UCSD-AML1 (cell line): ENCODE results near the gene TRPC6.
"Not testable (repeated sequence)": the region's sequence is repeated elsewhere in the genome, so short reads cannot be mapped to it uniquely, and the experiment has no call there.

ENCODE experiments used
- DNase-seq: peaks from one replicate; lab custom pipeline; 2025; ENCODE audit not compliant: unreplicated experiment; lab: John Stamatoyannopoulos, UW

Gene TRPC6

DNA sequence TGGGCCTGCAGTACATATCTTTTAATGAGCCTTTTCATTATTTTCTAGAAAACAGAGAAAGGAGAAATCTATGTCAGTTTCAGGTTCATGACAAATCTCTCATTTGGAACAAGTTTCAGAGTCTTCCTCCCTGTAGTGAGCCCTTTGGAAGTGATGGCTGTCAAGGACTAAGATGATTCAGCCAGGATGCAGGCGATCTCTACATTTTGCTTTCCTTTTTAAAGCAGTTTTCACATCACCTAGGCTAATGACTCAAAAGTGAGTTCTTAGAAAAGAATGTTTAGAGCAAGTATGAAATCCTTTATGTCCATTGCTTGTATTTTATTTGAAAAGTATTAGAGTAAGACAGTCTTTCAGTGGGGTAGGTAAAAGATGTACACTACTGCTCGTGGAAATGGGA is 130.1 kb downstream of the TRPC6 start:
- DNase-seq, result no peak

DNA sequence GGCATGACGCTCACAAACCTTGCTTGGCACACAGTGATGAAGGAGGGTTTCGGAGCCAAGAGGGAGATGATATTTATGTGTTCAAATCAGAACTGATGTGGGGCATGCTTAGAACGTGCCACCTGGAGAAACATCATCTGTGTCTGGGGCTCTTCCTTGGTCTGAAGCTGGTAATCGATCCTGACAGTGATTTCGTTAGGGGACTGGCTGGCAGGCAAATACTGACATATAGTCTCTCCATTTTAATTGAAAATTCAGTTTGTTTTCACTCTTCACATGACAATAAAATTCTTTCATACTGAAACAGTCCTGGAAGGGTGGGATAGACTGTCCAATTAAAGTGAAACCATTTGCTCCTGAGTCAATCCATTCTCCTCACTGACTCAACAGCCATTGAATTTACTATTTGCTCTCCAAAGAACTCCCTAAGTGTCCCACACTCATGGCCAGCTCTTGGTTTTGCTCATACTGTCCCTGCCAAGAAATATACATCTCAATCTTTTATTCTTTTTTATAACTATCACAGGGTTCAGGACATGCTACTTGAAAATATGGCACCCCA is 134.8 kb downstream of the TRPC6 start:
- DNase-seq, result no peak

DNA sequence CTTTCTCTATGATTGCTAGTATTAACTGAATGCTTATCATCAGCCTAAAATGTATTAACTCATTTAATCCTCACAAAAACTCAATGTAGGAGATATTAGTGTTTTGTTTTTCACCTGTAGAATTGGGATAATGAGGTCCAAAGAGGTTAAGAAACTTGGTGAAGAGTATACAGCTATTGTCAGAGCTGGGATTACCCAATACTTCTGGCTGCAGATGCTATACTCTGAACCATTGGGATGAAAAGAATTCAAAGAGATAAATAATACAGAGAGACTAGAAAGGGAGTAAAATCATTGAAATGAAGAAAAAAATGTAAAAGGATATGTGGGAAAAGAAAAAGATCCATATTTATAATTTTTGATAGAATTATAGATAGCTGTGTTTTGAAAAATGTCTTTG is 137.1 kb downstream of the TRPC6 start:
- no peak for DNase-seq

DNA sequence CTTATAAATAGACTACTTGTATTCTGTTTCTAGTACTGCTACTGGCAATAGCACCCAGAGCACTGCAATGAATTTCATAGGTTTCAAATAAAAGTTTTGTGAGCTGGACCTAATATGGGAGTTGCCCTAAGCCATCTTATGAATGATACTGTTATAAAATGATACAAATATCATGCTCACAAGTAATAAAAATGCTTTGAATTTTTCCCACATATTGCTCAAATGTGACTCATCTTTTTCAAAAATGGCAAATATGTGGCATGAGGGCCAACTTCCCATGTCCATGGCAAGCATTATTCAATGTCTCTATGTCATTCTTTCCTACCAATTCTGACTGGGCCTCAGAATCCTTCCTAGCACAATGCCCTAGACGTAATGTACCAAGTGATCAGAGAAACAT is 137.6 kb downstream of the TRPC6 start:
- DNase-seq, result no peak

DNA sequence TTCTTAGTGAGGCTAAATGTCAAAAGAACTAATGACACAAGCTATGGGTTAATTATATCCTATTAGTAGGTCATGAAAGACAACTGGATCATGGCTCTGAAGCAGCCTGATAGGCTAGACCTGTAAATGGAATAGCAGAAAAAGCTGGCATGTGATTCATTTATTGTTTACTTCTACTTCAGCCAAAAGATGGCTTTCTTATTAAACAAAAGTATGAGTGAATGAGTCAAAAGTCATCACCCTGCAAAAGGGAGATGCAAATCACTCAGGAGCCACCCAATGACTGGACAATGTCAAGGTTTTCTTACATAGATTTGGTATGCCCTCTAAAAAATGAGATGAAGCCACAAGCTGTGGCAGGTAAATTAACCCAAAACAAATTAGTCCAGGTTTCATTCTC is 138.0 kb downstream of the TRPC6 start:
- DNase-seq, result no peak

DNA sequence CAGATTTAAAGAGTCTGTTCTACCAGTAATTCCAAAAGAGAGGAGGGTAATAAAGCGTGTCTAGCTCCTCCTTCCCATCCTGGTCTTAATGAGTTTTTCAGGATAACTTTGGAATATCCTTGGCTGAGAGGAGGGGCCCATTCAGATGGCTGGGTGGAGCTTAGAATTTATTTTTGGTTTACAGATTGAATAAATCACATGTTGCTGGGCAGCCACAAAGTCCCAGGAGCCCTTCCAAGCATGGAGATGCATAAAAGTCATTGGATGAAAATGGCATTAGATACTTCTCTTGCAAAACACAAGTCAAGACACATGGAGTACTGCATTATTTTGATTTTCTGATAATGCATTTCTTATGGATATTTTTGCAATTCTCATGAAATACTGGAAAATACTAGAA is 139.0 kb downstream of the TRPC6 start:
- DNase-seq, result no peak

DNA sequence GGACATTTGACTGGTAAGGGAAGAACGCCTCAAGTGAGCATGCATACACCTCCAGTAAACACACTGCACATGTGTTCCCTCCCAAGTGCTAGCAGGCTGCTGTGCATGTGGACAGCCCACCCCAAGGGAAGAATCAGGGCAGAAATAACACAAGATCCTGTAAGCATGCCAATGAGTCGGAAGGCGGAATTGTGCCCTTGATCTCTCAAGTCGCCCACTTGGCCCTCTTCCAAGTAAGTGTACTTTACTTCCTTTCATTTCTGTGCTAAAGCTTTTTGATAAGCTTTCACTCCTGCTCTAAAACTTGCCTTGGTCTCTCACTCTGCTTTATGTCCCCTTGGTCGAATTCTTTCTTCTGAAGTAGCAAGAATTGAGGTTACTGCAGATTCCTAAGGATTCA is 139.6 kb downstream of the TRPC6 start:
- no peak for DNase-seq

DNA sequence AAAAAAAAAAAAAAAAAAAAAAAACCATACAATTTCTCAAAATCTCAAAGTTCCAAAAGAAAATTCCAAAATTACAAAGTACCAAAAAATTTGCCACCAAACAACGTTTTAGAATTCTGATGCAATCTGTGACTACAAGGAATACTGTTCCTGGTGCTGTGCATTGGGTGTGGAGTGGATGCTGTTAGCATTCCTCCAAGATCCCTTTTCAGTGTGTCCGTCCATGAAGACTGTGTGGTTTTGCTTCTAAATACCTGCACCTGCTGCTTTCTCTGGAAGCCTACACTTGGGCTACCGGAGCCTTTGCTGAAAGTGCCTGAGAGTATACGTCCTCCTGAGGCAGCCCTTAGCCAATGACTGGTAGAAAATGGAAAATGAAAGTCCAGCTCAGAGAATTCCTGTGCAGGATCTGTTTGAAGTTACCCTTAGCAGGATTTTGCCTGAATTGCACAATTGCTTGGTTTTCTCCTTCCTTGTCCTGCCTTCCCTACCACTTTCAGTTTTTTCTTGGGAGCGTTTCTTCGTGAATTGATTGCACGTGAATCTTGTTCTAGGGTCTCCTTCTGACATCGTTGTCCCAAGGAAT is 140.8 kb downstream of the TRPC6 start:
- no peak for DNase-seq

DNA sequence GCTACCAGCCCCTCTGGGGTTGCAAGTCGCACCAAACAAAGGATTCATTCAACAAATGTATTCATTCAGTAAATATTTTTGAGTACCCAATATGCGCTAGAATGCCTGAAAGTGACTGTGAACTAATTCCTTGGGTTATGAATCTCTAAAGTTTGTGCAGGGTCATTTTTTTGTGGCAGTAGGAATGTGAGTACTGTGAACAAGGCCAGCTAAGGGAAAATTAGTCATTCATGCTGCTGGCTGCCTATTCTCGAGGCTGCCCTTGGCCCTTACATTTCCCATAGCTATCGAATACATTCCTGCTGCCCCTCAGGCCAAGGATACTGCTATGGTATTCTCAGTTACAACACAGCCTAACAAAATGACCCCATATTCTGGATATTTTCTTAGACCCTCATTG is 141.6 kb downstream of the TRPC6 start:
- DNase-seq, result no peak

DNA sequence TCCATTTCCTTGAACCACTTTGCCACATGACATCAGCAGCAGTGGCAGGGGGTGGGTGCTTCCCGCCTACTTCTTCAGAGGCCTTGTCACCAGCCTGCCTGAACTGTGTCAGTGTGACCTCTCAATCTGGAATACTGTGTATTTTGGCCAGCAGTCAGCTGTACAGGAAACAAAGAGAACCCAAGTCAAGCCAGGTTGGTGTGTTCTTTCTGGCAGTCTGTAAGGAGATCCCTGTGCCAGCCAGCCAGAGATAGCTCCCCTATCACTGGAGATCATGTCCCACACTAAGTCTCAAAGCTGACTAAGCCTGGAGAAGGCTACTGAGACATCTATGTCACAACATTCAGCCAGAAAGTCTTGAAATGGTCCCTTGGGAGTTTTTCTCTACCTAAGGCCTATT is 142.1 kb downstream of the TRPC6 start:
- no peak for DNase-seq

DNA sequence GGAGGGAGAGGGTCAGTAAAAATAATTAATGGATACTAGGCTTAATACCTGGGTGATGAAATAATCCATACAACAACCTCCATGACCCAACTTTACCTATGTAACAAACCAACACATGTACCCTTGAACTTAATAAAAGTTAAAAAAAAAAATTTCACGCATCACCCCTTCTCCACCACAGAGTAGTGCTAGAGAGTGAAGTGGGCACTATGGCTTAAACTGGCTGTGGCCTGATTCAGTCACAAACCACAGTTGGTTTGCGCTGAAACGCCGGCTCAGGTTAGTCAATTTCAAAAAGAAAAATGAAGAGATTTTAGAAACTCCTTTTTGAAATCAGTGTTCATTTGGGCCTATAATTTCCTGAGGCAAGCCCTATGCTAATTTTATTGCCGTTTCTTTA is 144.3 kb downstream of the TRPC6 start:
- DNase-seq, result no peak

DNA sequence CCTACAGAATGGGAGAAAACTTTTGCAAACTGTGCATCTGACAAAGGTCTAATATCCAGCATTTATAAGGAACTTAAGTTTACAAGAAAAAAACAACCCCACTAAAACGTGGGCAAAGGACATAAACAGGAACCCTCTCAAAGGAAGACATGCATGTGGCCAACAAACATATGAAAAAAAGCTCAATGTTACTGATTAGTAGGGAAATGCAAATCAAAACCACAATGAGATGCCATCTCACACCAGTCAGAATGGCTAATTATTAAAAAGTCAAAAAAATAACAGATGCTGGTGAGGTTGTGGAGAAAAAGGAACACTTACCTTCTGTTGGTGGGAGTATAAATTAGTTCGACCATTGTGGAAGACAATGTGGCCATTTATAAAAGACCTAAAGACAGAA is 145.1 kb downstream of the TRPC6 start:
- DNase-seq, result not testable (repeated sequence)

DNA sequence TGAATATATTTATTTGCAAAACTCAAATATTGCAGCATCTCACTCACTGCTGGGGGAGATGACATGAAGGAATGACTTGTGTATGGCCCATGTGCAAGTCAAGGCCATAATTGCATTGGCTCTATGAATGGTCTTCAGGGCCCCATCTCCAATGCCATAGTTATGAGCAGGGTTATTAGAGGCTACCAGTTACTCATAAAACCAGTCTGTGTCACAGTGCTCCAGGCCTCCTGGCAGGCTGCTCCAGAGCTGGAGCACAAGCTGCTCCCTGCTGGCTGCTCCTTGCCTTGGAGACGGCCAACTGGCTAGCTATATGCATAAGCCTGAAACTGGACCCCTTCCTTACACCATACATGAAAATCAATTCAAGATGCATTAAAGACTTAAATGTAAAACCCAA is 145.7 kb downstream of the TRPC6 start:
- DNase-seq, result no peak

DNA sequence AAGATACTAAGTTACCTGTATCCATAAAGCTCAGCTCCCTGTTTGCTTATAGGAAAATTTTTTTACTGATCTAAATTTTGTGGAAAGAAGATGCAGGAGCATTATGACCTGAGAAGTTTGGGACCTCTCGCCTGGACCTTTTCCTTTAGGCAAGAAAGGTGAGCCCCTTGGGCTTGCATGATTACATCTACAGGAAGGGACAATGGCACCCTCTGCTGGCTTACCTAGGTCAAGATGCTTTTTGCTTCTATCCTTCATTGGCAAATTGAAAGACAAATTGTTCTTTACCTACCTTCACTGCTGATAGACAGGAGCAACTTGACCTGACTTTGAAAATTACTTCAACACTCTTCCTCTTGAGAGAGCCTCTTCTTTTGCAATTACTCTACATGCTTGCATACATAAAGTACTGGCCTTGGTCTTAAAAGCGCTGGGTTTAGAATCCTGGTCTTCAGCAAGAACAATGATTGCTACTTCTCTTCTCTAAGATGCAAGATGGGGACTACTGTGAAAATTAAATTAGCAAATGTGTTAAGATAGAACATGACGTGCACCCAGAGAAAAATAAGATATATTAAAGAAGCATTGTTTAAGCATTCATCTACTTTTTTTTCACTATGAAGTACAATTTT is 147.2 kb downstream of the TRPC6 start:
- DNase-seq, result no peak

DNA sequence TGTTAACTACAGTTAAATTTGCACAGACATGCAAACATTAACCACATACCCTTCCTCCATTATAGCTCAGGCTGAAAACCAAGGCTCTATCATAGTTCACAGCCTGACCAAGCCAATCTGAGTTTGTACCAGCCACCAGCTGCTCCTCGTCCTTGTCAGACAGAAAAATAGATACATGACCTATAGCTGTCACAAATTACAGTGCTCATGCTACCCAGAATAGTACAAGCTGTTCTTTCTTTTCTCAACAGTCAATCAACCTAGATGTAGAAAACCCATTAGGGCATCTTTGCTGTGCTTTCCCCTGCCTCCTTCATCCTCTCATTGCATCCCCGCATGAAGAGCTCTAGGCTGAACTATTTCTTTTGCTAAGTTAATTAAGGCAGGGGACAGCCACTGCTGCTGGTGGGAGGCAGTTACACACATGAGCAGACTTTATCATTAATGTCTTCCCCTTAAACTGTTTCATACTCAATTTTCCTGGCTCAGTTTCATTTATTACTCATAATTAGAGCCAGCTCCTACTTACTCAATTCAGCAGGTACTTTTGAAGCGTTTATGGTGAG is 148.3 kb downstream of the TRPC6 start:
- no peak for DNase-seq

DNA sequence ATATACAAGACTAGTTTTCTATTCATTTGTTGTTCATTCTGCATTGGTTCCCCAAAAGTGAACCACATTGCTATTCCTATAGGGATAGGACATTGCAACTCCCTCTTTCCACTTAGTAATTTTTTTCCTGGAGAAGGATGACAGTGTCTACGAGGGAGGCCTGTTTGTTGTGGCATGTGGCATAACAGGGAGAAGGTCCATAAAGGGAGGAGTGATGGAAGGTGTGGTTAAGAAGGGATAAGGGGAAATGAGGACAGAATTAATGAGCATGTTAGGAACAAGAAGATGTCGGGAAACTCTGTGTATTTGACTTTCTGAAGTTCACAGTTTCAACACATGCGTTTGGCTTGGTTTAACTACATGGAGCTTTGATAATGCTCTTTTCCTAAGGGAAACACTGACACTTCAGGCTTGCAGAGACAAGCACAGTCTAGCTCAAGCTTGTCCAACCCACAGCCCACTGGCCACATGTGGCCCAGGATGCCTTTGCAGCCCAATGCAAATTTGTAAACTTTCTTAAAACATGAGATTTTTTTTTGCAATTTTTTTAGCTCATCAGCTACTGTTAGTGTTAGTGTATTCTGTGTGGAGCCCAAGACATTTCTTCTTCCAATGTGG is 149.7 kb downstream of the TRPC6 start:
- no peak for DNase-seq

DNA sequence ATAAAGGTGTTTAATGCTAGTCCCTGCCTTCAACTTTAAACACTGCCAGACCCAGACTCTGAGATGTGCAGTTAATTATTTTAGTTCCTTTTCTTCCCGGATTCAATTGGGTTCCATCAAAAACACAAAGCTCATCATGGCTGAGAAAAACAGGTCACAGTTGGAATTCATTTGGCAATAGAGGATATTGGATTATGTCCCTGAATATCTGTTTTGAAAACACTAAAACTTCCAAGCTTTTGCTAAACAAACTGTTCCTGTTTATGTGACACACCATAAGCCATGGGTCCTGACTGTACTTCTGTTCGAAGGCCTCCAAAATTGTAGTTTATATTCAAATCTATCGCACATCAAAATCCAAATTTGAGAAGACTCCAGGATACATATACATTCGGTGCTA is 150.7 kb downstream of the TRPC6 start:
- no peak for DNase-seq

DNA sequence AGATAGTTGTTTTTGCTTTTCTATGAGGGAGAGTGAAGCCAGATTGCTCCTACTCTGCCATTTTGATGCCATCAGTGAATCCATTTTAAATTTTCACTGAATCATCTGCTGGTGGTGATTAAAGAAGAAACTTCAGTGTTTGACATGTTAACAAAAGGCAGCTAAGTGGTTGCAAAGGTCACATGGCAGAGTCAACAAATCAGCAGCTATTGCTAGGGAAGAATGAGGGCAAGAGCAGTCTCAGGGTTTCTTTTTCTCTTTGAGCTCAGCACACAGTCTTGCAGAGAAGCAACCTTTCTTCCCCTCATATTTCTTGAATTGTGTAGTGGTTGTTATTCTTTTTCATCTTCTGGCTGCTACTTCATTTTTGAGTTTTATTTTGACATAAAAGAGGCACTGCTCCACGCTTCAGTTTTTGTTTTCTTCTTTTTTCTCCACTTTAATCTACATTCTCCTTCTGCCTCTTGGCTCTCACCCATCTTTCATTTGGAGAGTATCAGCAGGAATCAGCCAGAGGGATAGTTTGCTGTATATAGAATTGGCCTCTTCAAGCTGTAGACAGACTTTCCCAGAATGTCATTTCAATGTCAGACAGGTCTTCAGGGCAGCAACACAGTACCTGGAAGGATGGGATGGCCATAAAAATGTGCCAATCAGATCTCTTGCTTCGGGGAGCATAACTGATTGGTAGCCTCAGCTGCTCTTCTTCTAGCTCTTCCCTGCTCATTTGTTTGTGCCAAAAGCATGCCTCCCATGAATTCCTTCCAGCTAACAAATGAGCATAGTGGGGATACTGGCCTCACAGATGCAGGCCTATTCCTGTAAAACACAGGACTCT is 153.9 kb downstream of the TRPC6 start:
- no peak for DNase-seq

DNA sequence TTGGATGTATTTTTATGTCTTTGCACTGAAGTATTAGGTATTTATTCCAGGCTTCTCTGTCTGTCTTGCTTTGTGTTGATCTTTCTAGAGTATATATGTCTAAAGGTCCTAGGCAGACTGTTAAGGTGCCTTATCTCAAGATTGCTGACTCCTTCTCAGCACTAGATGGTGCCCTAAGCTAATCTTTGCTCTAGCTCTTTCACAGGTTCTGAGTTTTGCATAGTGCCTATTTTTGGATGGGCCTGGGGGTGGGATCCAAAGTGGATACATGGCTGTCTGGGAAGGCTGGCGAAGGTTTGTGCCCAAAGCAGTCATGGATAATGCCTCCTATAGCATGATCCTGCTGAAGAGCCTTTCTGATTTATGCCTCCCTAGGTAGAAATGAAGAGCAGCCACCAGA is 154.9 kb downstream of the TRPC6 start:
- no peak for DNase-seq

DNA sequence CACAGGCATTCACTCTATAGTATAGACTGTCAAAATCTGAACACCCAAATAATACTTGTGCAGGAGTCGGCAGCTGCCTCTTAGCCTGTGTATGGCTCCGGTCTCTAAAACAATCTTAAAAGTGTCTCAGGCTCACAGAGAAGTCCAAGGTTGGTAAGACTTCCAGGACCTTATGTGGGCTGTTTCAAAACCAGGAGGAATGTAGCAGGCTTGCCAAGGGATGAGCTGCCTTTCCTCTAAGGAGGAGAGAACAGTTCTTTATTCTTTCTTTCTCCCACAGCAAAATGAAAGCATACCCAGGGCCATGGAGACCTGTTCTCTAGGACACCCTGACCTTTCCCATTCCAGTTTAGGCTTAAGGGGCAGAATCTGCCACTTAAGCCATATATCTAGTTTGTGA is 176.5 kb downstream of the TRPC6 start:
- no peak for DNase-seq
